Measurements from ENCODE around the gene LAMA4. TPM values are rescaled to one million over a fixed set of nuclear protein-coding genes. Genes with fewer than 3 reads are reported as not detected.

The LAMA4 gene
- total RNA-seq, 1 experiment from 2014 or later: 1.1 TPM

DNA sequence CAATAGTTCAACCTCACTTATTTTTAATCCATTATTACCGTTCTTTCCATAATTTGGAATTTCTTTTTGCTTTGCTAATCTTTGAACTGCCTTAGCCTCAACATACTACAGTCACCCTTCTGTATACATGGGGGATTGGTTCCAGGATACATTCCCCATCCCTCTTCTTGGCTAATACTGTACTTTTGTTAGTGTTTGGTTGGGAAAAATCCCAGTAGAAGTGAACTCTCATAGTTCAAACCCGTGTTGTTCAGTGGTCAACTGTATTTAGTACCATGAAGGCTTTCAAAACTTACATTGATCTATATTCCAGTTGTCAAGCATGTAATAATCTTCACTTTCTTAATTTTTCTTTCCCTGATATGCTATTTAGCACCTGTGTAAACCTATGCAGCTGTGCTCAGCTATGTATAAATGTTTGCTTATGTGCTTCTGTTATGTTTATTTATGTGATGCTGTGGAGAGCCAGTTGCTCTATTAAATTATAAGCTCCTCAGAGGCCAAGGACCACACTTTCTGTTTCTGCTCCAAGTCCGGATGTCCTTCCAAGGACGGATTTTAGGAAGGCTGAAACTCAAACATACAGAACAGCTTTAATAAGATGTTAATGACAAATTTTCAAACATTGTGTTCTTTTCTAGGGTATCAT is 33.3 kb upstream of the LAMA4 start:
- Histone ChIP-seq H4K8ac (replicated peaks; ENCODE audit: insufficient read length, low read depth, low read length) (no peak overlapping the region), H2BK20ac (ENCODE audit: low read depth, low read length, poor library complexity, severe bottlenecking) (no peak overlapping the region), H2BK120ac (ENCODE audit: low read depth, low read length, poor library complexity, severe bottlenecking) (no peak overlapping the region), H3K18ac (ENCODE audit: insufficient read length, low read depth, low read length) (no peak overlapping the region), H4K91ac (ENCODE audit: insufficient read length, low read depth, low read length) (no peak overlapping the region), H3K4ac (ENCODE audit: low read depth, low read length) (no peak overlapping the region), H3K79me2 (ENCODE audit: insufficient read depth, low read length) (no peaks in the 10 kb centered on the region), H3K27ac (ENCODE audit: insufficient read length, low read depth, low read length) (no peak overlapping the region), H3K56ac (ENCODE audit: insufficient read length, low read depth, low read length) (no peak overlapping the region), H4K20me1 (ENCODE audit: control insufficient read depth, insufficient read depth, insufficient read length) (no peaks in the 10 kb centered on the region), H3K4me1 (ENCODE audit: insufficient read depth, low read length) (no peaks in the 10 kb centered on the region; the same call in 1 of the 2 replicates), H3K9me3 (ENCODE audit: control insufficient read depth, low read depth, low read length) (no peaks in the 10 kb centered on the region), H4K5ac (ENCODE audit: insufficient read length, low read depth, low read length) (no peak overlapping the region), H3K14ac (ENCODE audit: insufficient read depth, low read length) (no peak overlapping the region), H2AFZ (ENCODE audit: low read length) (no peak overlapping the region), H3K79me1 (ENCODE audit: insufficient read depth, low read depth, low read length, poor library complexity, severe bottlenecking) (no peaks in the 10 kb centered on the region), H2BK12ac (ENCODE audit: insufficient read length, low read depth, low read length) (no peak overlapping the region), H2AK5ac (ENCODE audit: insufficient read length, low read length) (no peak overlapping the region), H2BK15ac (ENCODE audit: low read depth, low read length) (no peak overlapping the region), H3K9ac (ENCODE audit: extremely low read depth, insufficient read length, low read length) (no peak overlapping the region), H3K23me2 (ENCODE audit: insufficient read length, low read depth, low read length, poor library complexity, severe bottlenecking) (no peaks in the 10 kb centered on the region), H3K23ac (ENCODE audit: insufficient read length, low read depth, low read length) (no peak overlapping the region), H3K4me2 (ENCODE audit: insufficient read depth, insufficient read length, low read length) (no peak overlapping the region), H3K27me3 (ENCODE audit: insufficient read depth, low read length) (no peaks in the 10 kb centered on the region), H3T11ph (ENCODE audit: low read length) (no peak overlapping the region), H2BK5ac (ENCODE audit: insufficient read length, low read length) (no peak overlapping the region)
- no peak overlapping the region for H3K27ac Mint-ChIP-seq
- no peak overlapping the region for H3K4me3 Mint-ChIP-seq
- DNase-seq: no peak
- H3K27me3 Mint-ChIP-seq (ENCODE audit: low read depth): no peaks in the 10 kb centered on the region; the same call in 1 of the 2 replicates
- H3K4me1 Mint-ChIP-seq: peaks cover 6 to 7% of the 10 kb centered on the region in 2 experiments
- TF ChIP-seq, protein P1, sequence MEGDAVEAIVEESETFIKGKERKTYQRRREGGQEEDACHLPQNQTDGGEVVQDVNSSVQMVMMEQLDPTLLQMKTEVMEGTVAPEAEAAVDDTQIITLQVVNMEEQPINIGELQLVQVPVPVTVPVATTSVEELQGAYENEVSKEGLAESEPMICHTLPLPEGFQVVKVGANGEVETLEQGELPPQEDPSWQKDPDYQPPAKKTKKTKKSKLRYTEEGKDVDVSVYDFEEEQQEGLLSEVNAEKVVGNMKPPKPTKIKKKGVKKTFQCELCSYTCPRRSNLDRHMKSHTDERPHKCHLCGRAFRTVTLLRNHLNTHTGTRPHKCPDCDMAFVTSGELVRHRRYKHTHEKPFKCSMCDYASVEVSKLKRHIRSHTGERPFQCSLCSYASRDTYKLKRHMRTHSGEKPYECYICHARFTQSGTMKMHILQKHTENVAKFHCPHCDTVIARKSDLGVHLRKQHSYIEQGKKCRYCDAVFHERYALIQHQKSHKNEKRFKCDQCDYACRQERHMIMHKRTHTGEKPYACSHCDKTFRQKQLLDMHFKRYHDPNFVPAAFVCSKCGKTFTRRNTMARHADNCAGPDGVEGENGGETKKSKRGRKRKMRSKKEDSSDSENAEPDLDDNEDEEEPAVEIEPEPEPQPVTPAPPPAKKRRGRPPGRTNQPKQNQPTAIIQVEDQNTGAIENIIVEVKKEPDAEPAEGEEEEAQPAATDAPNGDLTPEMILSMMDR (conservative IDR thresholded peaks at IDR 0.05): no peak
- no peaks in the 10 kb centered on the region for H3K36me3 Mint-ChIP-seq (ENCODE audit: insufficient read depth in 1 of 3, low read depth in 3 of 3)
- WGBS (ENCODE audit: extremely low coverage, insufficient read length, low lambda C conversion rate): no CpG with 5 or more reads among the region's 4 CpGs
- H3K9me3 Mint-ChIP-seq: no peaks in the 10 kb centered on the region
